ENCODE data around the gene CABCOCO1.

CABCOCO1 gene

GRCh38 chr10:61785473-61786105 is 122.9 kb downstream of the CABCOCO1 start:
- no peak for DNase-seq (ENCODE audit: low read depth)

- DNase-seq (ENCODE audit: low read depth): no peak
These were observed 124.0 kb downstream of the CABCOCO1 start for GRCh38 chr10:61786728-61787127.

- no peak for DNase-seq (ENCODE audit: low read depth)
These were observed 124.4 kb downstream of the CABCOCO1 start for GRCh38 chr10:61787170-61787569.

- DNase-seq (ENCODE audit: low read depth): no peak
These were observed 126.3 kb downstream of the CABCOCO1 start for GRCh38 chr10:61789031-61789430.

GRCh38 chr10:61791216-61791615 is 128.5 kb downstream of the CABCOCO1 start:
- DNase-seq (ENCODE audit: low read depth): no peak

GRCh38 chr10:61792097-61792716 is 129.5 kb downstream of the CABCOCO1 start:
- DNase-seq (ENCODE audit: low read depth): no peak

GRCh38 chr10:61792921-61793320 is 130.2 kb downstream of the CABCOCO1 start:
- DNase-seq (ENCODE audit: low read depth): no peak

- DNase-seq (ENCODE audit: low read depth): no peak
These were observed 131.3 kb downstream of the CABCOCO1 start for GRCh38 chr10:61793760-61794703.

GRCh38 chr10:61795147-61795546 is 132.4 kb downstream of the CABCOCO1 start:
- no peak for DNase-seq (ENCODE audit: low read depth)

- DNase-seq (ENCODE audit: low read depth): no peak
These were observed 132.8 kb downstream of the CABCOCO1 start for GRCh38 chr10:61795551-61795950.

- DNase-seq (ENCODE audit: low read depth): no peak
These were observed 134.1 kb downstream of the CABCOCO1 start for GRCh38 chr10:61796785-61797184.

- no peak for DNase-seq (ENCODE audit: low read depth)
These were observed 134.8 kb downstream of the CABCOCO1 start for GRCh38 chr10:61797304-61798153.

- DNase-seq (ENCODE audit: low read depth): no peak
These were observed 136.0 kb downstream of the CABCOCO1 start for GRCh38 chr10:61798713-61799112.

- no peak for DNase-seq (ENCODE audit: low read depth)
These were observed 138.8 kb downstream of the CABCOCO1 start for GRCh38 chr10:61801484-61801883.

- DNase-seq (ENCODE audit: low read depth): no peak
These were observed 140.5 kb downstream of the CABCOCO1 start for GRCh38 chr10:61803269-61803668.

- no peak for DNase-seq (ENCODE audit: low read depth)
These were observed 141.7 kb downstream of the CABCOCO1 start for GRCh38 chr10:61804414-61804813.

GRCh38 chr10:61805091-61805490 is 142.4 kb downstream of the CABCOCO1 start:
- DNase-seq (ENCODE audit: low read depth): no peak

GRCh38 chr10:61810263-61810662 is 147.5 kb downstream of the CABCOCO1 start:
- no peak for DNase-seq (ENCODE audit: low read depth)

GRCh38 chr10:61812052-61812721 is 149.5 kb downstream of the CABCOCO1 start:
- no peak for DNase-seq (ENCODE audit: low read depth)

- DNase-seq (ENCODE audit: low read depth): no peak
These were observed 150.2 kb downstream of the CABCOCO1 start for GRCh38 chr10:61812920-61813319.

GRCh38 chr10:61814160-61814559 is 151.4 kb downstream of the CABCOCO1 start:
- no peak for DNase-seq (ENCODE audit: low read depth)
